Neuron (in vitro differentiated cells): ENCODE data around the gene CES1.
"Not testable (repeated sequence)": the region's sequence is repeated elsewhere in the genome, so short reads cannot be mapped to it uniquely, and the experiment has no call there.

Experiments used
- H2AFZ ChIP-seq: one replicate; pipeline ENCODE4 v1.6.1; 2013; ENCODE audit warnings: low read depth, mild to moderate bottlenecking, inconsistent platforms, low read length, moderate library complexity
- H3K27me3 ChIP-seq: one replicate; pipeline ENCODE4 v1.6.1; 2013; ENCODE audit warnings: low read length; ENCODE audit not compliant: insufficient read depth
- H3K36me3 ChIP-seq: one replicate; pipeline ENCODE4 v1.6.1; 2013; ENCODE audit warnings: low read length; ENCODE audit not compliant: insufficient read depth
- H3K4me1 ChIP-seq: one replicate; pipeline ENCODE4 v1.6.1; 2013; ENCODE audit warnings: low read length; ENCODE audit not compliant: insufficient read depth
- H3K4me3 ChIP-seq: 2 replicates; pipeline ENCODE4 v1.5.1; 2013; ENCODE audit warnings: mild to moderate bottlenecking, low read length, moderate library complexity
- H3K9me3 ChIP-seq: one replicate; pipeline ENCODE4 v1.6.1; 2013; ENCODE audit warnings: low read length

Gene CES1

DNA sequence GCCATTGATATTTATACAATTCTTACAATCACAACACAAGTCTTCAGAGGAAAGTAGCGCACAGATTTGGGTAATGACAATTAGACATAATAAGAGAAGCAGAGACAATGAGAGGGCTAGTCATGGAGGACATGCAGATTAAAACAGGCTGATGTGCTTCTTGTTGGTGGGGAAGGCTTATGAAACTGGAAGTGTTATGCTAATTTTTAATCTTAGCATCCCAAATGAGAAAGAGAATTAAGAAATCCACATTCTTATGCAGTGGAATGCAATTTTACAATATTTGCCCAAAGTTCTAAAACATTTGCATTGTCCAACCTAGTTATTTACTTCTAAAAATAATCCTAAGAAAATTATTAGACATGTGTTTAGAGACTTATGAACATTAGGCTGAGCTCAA lies 24.6 kb downstream of the CES1 start:
- not testable (repeated sequence) for H3K4me1 ChIP-seq, H3K4me3 ChIP-seq, H3K27me3 ChIP-seq, H2AFZ ChIP-seq, H3K9me3 ChIP-seq, H3K36me3 ChIP-seq

DNA sequence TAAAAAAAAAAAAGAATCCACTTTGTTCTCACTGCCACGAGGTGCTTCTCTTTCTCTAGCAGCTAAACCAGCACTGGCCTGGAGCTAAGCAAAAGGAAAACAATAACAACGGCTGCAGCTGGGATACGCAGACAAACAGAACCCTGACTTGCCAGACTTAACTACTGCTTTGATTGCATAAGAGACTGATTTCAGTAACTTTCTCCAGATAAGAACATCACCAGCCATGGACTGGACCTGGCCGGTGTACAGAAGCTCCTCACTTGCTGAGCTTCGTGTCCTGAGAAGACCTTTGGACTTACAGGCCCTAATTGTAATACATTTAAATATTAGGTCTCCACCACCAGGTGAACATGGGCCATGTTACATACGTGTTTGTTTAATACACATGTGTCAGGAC lies 27.8 kb downstream of the CES1 start:
- not testable (repeated sequence) for H2AFZ ChIP-seq, H3K4me1 ChIP-seq, H3K27me3 ChIP-seq, H3K4me3 ChIP-seq, H3K36me3 ChIP-seq, H3K9me3 ChIP-seq

DNA sequence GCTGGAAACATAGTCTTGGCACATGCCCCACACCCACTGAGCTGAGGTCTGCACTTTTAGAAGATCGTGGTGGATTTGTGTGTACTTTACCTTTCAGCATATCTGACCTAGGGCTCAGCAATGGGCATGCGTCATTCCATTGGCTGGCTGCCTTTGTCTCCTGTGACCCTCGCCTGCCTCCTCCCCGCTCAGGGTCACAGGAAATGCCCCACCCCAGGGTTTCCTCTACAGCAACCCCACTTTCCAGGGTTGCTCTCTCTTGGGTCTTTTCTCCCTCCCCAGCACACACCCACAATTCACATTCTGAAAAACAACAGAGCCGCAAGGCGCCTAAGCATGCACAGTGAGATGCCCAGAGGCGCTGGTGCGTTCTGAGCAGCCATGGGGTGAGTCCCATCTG lies 29.2 kb downstream of the CES1 start:
- not testable (repeated sequence) for H3K27me3 ChIP-seq, H3K4me3 ChIP-seq, H3K36me3 ChIP-seq, H3K4me1 ChIP-seq, H2AFZ ChIP-seq, H3K9me3 ChIP-seq

- H2AFZ ChIP-seq, H3K9me3 ChIP-seq, H3K4me3 ChIP-seq, H3K4me1 ChIP-seq, H3K27me3 ChIP-seq, H3K36me3 ChIP-seq: not testable (repeated sequence)
These were observed 39.9 kb downstream of the CES1 start for GRCh38 chr16:55792934-55793374.

GRCh38 chr16:55791512-55791911 lies 41.4 kb downstream of the CES1 start:
- H3K36me3 ChIP-seq, H3K4me1 ChIP-seq, H3K4me3 ChIP-seq, H2AFZ ChIP-seq, H3K9me3 ChIP-seq, H3K27me3 ChIP-seq: not testable (repeated sequence)

DNA sequence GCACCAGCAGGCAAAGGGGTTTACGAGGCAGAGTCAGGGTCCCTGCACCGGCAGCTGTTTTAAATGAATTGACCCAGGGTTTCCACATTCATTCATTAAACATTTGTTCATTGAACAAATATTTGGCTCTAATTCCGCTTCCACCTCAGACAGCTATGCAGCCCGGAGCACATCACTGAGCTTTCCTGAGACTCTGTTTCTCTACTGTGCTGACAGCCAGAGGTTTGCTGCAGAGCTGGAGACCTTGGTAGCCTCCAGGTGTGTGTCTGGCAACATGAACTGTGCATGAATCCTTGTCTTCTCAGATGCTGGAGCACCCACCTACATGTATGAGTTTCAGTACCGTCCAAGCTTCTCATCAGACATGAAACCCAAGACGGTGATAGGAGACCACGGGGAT lies 42.7 kb downstream of the CES1 start:
- not testable (repeated sequence) for H3K36me3 ChIP-seq, H2AFZ ChIP-seq, H3K4me1 ChIP-seq, H3K27me3 ChIP-seq, H3K4me3 ChIP-seq, H3K9me3 ChIP-seq

- H3K4me1 ChIP-seq, H3K36me3 ChIP-seq, H3K4me3 ChIP-seq, H3K27me3 ChIP-seq, H3K9me3 ChIP-seq, H2AFZ ChIP-seq: not testable (repeated sequence)
These were observed 50.2 kb downstream of the CES1 start for GRCh38 chr16:55782793-55783091.

- H3K4me3 ChIP-seq, H3K9me3 ChIP-seq, H3K36me3 ChIP-seq, H2AFZ ChIP-seq, H3K4me1 ChIP-seq, H3K27me3 ChIP-seq: not testable (repeated sequence)
These were observed 50.7 kb downstream of the CES1 start for GRCh38 chr16:55782091-55782792.

- not testable (repeated sequence) for H3K4me1 ChIP-seq, H2AFZ ChIP-seq, H3K4me3 ChIP-seq, H3K9me3 ChIP-seq, H3K27me3 ChIP-seq, H3K36me3 ChIP-seq
These were observed 51.4 kb downstream of the CES1 start for GRCh38 chr16:55781456-55781855.

DNA sequence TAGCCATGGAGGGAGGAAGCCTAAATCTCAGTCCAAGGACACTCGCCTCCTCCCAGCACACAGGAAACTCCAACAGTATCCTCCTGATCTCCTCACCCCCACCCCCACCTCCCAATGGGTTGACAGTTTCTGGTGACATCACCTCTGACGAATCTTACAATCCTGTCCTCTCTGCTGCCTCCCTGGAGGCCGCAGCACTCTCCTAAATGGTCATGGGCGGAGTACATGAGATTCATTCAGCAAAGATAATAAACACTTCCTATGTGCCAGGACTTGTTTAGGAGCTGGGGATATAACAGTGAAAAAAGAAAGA lies 52.8 kb downstream of the CES1 start:
- H3K36me3 ChIP-seq, H3K27me3 ChIP-seq, H3K9me3 ChIP-seq, H3K4me1 ChIP-seq, H3K4me3 ChIP-seq, H2AFZ ChIP-seq: not testable (repeated sequence)

DNA sequence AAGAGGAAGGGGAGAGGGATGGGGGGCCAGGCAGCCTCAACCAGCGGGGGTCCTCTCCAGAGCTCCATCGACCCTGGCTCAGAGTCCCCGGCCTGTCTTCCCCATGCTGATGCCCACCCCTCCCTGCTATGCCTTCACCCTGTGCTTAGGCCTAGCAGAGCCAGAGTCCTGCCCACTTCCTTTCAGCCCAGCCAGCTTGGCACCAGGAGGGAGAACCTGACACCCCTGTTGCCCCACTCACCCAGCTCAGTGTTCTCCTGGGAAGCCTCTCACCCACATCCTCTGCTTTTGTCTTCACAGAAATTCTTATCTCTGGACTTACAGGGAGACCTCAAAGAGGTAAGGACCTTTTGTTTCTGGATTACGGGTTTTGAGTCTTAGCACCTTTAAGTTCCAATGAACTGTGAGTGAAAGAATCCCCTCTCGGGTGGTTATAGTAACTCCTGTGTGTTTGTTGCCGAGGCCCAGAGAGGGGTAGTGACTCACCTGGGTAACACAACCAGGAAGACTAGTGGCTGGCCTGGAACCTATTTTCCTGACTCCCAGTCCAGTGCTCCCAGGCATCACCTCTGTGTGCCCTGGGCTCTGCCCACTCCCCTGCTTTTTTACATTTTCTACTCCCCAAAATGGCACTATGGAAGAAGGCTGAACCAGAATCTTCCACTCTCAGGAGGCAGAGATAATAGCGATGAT lies 53.3 kb downstream of the CES1 start:
- Histone ChIP-seq H3K4me3 (no peak overlapping the region), H3K36me3 (no peaks in the 10 kb centered on the region), H3K9me3 (no peaks in the 10 kb centered on the region), H3K27me3 (peaks cover 5% of the 10 kb centered on the region), H2AFZ (no peak overlapping the region), H3K4me1 (no peaks in the 10 kb centered on the region)

DNA sequence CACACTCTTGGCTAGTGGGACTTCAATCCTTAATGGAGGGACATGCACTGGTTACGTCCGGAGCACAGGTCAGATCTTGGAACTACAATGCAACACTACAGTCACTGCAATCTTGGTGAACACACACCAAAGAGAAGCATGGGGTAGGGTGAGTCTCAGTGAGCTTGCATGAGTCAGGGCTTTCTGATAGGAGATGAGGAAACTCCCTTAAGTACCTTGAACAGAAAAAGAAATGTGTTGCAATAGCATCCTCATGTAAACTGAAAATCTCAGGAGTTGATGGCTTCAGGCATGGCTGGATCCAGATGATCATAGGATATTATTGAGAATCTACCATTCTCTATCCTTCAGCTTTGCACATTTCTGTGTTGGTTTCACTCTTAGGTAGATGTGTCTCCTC lies 54.1 kb downstream of the CES1 start:
- no peaks in the 10 kb centered on the region for H3K9me3 ChIP-seq
- H3K27me3 ChIP-seq = peaks cover 3% of the 10 kb centered on the region
- no peak overlapping the region for H2AFZ ChIP-seq
- no peak overlapping the region for H3K4me3 ChIP-seq
- no peaks in the 10 kb centered on the region for H3K4me1 ChIP-seq
- H3K36me3 ChIP-seq = no peaks in the 10 kb centered on the region

DNA sequence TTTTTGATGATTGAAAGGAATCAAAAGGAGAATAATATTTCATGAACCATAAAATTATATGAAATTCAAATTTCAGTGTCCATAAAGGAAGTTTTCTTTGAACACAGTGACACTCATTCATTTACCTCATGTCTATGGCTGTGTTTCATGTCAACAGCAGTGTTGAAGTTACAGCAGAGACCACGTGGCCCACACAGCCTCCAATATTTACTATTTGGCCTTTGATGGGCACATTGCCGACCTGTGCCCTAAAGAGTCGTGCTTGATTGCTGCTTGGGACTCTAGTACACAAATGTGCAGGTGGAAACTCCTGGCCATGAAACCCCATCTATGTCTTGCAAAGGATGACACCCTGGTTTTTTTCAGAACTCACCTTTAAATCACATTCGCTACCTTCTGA lies 57.0 kb downstream of the CES1 start:
- no peaks in the 10 kb centered on the region for H3K36me3 ChIP-seq
- no peaks in the 10 kb centered on the region for H3K9me3 ChIP-seq
- H3K4me1 ChIP-seq = no peaks in the 10 kb centered on the region
- no peaks in the 10 kb centered on the region for H3K27me3 ChIP-seq
- no peak overlapping the region for H3K4me3 ChIP-seq
- H2AFZ ChIP-seq = no peak overlapping the region

- Histone ChIP-seq H3K27me3 (no peaks in the 10 kb centered on the region), H3K4me1 (no peaks in the 10 kb centered on the region), H3K4me3 (no peak overlapping the region), H2AFZ (no peak overlapping the region), H3K36me3 (no peaks in the 10 kb centered on the region), H3K9me3 (no peaks in the 10 kb centered on the region)
These were observed 58.9 kb downstream of the CES1 start for GRCh38 chr16:55773859-55774549.
